HepG2 (cell line): ENCODE data around the gene ZNF567. TPM values are rescaled to one million over a fixed set of nuclear protein-coding genes. Genes with fewer than 3 reads are reported as not detected.
"Not testable (repeated sequence)": the region's sequence is repeated elsewhere in the genome, so short reads cannot be mapped to it uniquely, and the experiment has no call there.

Source experiments
- ATAC-seq: fragments of 200-7000 bp; cut with Tn5 transposase; 3 replicates; pipeline ENCODE4 v1.9.1; 2020; ENCODE audit warnings: mild to moderate bottlenecking, moderate library complexity
- BruUV-seq: library from RNA; stranded (reverse); fragments of 400-500 nt; replicated peaks from 2 replicates; lab custom pipeline; 2021; lab: Mats Ljungman, UMichigan
- CTCF ChIA-PET: fragments of 300-600 bp; formaldehyde crosslinking; extraction: SDS; loops from one replicate; lab custom pipeline; 2021; ENCODE audit warnings: low total read pairs, inconsistent platforms, low intra/inter-chr PET ratio; lab: Yijun Ruan, JAX
- POLR2A ChIA-PET: fragments of 350-600 bp; sonication (Branson Sonifier 250); formaldehyde crosslinking; loops from one replicate; lab custom pipeline; 2020; ENCODE audit warnings: antibody characterized with exemption, inconsistent platforms; lab: Yijun Ruan, JAX
- DNase-seq: peaks from one replicate; pipeline ENCODE4 v3.0.0-alpha.2; 2015; ENCODE audit warnings: low spot score
- FAIRE-seq: peaks from 3 replicates; lab custom pipeline; 2011; peaks lifted over from hg19 to GRCh38; lab: Jason Lieb, UNC
- H2AFZ ChIP-seq: one replicate; pipeline ENCODE4 v1.6.1; 2011; ENCODE audit warnings: low read length, inconsistent platforms
- H3K27ac ChIP-seq: fragments of 300-600 bp; 3 replicates; pipeline ENCODE4 v1.8.0; 2011; ENCODE audit warnings: mixed run types, mild to moderate bottlenecking, mixed read lengths, low read length, inconsistent platforms; ENCODE audit not compliant: insufficient read depth; ENCODE audit errors: extremely low read length
- H3K27me3 ChIP-seq, 2 experiments: fragments of 200-600 bp in 1 of 2; 2 replicates in 1 of 2; 3 replicates in 1 of 2; pipeline versions ENCODE4 v1.6.0 to v1.8.0; 2011; ENCODE audit warnings: low read length in 2 of 2, mild to moderate bottlenecking in 2 of 2, moderate library complexity in 2 of 2, inconsistent platforms in 1 of 2; ENCODE audit not compliant: insufficient read depth in 2 of 2, control insufficient read depth in 1 of 2
- H3K36me3 ChIP-seq, 2 experiments: fragments of 200-600 bp in 1 of 2; replicated peaks in 1 of 2; 2 replicates in 1 of 2; 3 replicates in 1 of 2; pipeline versions ENCODE4 v1.5.1 to v1.8.0; 2011; ENCODE audit warnings: low read length in 2 of 2, inconsistent platforms in 1 of 2; ENCODE audit not compliant: insufficient read depth in 2 of 2, control insufficient read depth in 1 of 2
- H3K4me1 ChIP-seq: 2 replicates; pipeline ENCODE4 v1.5.1; 2012; ENCODE audit warnings: low read length, inconsistent platforms; ENCODE audit not compliant: insufficient read depth
- H3K4me2 ChIP-seq: 2 replicates; pipeline ENCODE4 v1.6.0; 2011; ENCODE audit warnings: low read depth, low read length, inconsistent platforms
- H3K4me3 ChIP-seq, 3 experiments: fragments of 200-600 bp in 1 of 3; sonication (generic), shearing (Covaris generic) in 1 of 3; replicated peaks in 1 of 3; 2 replicates each; pipeline ENCODE4 v1.5.1; 2011 to 2016; ENCODE audit warnings: low read length in 3 of 3, inconsistent platforms in 2 of 3, low read depth in 2 of 3, mild to moderate bottlenecking in 2 of 3, control low read depth in 1 of 3, mixed read lengths in 1 of 3; ENCODE audit not compliant: insufficient read depth in 1 of 3
- H3K79me2 ChIP-seq: one replicate; pipeline ENCODE4 v1.6.1; 2011; ENCODE audit warnings: low read length, inconsistent platforms; ENCODE audit not compliant: insufficient read depth
- H3K9ac ChIP-seq: 2 replicates; pipeline ENCODE4 v1.6.0; 2011; ENCODE audit warnings: mild to moderate bottlenecking, low read depth, low read length, inconsistent platforms; ENCODE audit not compliant: insufficient read depth
- H3K9me3 ChIP-seq: 2 replicates; pipeline ENCODE4 v1.5.1; 2012; ENCODE audit warnings: mild to moderate bottlenecking, low read length
- H4K20me1 ChIP-seq: 2 replicates; pipeline ENCODE4 v1.6.0; 2011; ENCODE audit warnings: inconsistent platforms, mild to moderate bottlenecking, low read length, moderate library complexity; ENCODE audit not compliant: insufficient read depth
- KDM6A ChIP-seq: IDR thresholded peaks from 2 replicates; pipeline ENCODE4 v1.6.1; 2016; ENCODE audit warnings: low read depth
- REXO4 ChIP-seq: sonication (generic); formaldehyde crosslinking; IDR thresholded peaks from 2 replicates; pipeline ENCODE4 v1.8.0; 2022; ENCODE audit warnings: missing genetic modification reagents, mild to moderate bottlenecking, borderline replicate concordance
- ZNF17 ChIP-seq: sonication (generic); formaldehyde crosslinking; IDR thresholded peaks from 2 replicates; pipeline ENCODE4 v1.5.0; 2020; ENCODE audit warnings: mild to moderate bottlenecking, missing genetic modification reagents
- ZNF274 ChIP-seq: sonication (generic); formaldehyde crosslinking; IDR thresholded peaks from 2 replicates; pipeline ENCODE4 v1.5.1; 2020; ENCODE audit warnings: mild to moderate bottlenecking, missing genetic modification reagents
- ZNF674 ChIP-seq: sonication (generic); formaldehyde crosslinking; IDR thresholded peaks from 2 replicates; pipeline ENCODE4 v1.5.0; 2020; ENCODE audit warnings: low read depth, mild to moderate bottlenecking, missing genetic modification reagents
- ZNF75D ChIP-seq: sonication (generic); formaldehyde crosslinking; IDR thresholded peaks from 2 replicates; pipeline ENCODE4 v1.8.1; 2023; ENCODE audit warnings: missing genetic modification reagents, mild to moderate bottlenecking, borderline replicate concordance
- WGBS: methylation state at CpG from one replicate; pipeline ENCODE4 v1.1.6; 2017; ENCODE audit warnings: low lambda C conversion rate; 5-methylcytosine and 5-hydroxymethylcytosine counted together
- in situ Hi-C: cut with HindIII; loops from 2 replicates; pipeline ENCODE4 v1.10.0; 2017; ENCODE audit warnings: low pct_unique_long_range_greater_than_20kb; ENCODE audit not compliant: extremely low pct_ligation_motif_present
- intact Hi-C: fragments of 100-400 bp; cut with micrococcal nuclease; formaldehyde crosslinking; loops from one replicate; pipeline ENCODE4 v1.10.0; 2022; ENCODE audit not compliant: unreplicated experiment
- polyA plus RNA-seq, 8 experiments: library from polyadenylated mRNA; depleted of rRNA in 3 of 8; stranded (reverse) in 7 of 8; unstranded in 1 of 8; fragments of >200 nt; fragmentation: Illumina TruSeq in 4 of 8; extraction: Trizol in 4 of 8; gene quantifications; 2 replicates each; pipeline versions ENCODE4 v1.2.1 to v1.2.3, GENCODE V29; 2011 to 2016; ENCODE audit warnings: low read depth in 4 of 8, missing spikeins in 1 of 8, mixed read lengths in 1 of 8; ENCODE audit not compliant: insufficient read depth in 1 of 8
- total RNA-seq, 5 experiments: library from RNA; depleted of rRNA; stranded (reverse); fragments of >200 nt; fragmentation: Illumina TruSeq; extraction: Trizol; gene quantifications; 2 replicates each; pipeline ENCODE4 v1.2.3, GENCODE V29; 2016; ENCODE audit warnings: low read depth in 1 of 5

The ZNF567 gene
- total and polyA plus RNA-seq, 2 of the 13 experiments (the other 11 are each of a cell fraction or from before 2014, with no cell fraction given), result 3.1 to 6.8 TPM

DNA sequence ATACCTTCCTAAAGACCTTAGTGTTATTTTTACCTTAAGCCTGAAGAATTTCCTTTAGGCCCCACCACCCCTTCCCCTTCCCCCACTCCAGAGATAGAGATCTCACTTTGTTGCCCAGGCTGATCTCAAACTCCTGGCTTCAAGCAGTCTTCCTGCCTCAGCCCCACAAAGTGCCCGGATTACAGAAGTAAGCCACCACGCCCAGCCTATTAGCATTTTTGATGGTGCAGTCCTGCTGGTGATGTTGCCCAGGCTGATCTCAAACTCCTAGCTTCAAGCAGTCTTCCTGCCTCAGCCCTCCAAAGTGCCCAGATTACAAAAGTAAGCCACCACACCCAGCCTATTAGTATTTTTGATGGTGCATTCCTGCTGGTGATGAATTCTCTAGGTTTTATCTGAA lies 22.0 kb downstream of the ZNF567 start:
- POLR2A ChIA-PET, result no interaction called here
- TF ChIP-seq REXO4 (CRISPR knock-in tag) (no peak), ZNF674 (CRISPR knock-in tag) (no peak)
- TF ChIP-seq, all 625 proteins: peak for 0
- Histone ChIP-seq H3K9ac (no peak overlapping the region), H2AFZ (no peak overlapping the region), H4K20me1 (no peaks in the 10 kb centered on the region), H3K4me3 (no peak overlapping the region), H3K27me3 (no peaks in the 10 kb centered on the region), H3K9me3 (peaks cover 98% of the 10 kb centered on the region), H3K4me2 (no peak overlapping the region), H3K4me1 (no peaks in the 10 kb centered on the region), H3K36me3 (peaks cover 12 to 23% of the 10 kb centered on the region in 2 experiments; a peak in 4 of 5 replicates), H3K79me2 (peaks cover 2% of the 10 kb centered on the region), H3K27ac (no peak overlapping the region)
- intact Hi-C loops (no loop called here), in situ Hi-C loops (no loop called here)
- CTCF ChIA-PET, result no interaction called here
- ATAC-seq (no peak), DNase-seq (no peak), FAIRE-seq (no peak)
- no TSS peak for BruUV-seq
- WGBS, result 100% methylated on average over 2 of the region's 2 CpGs

DNA sequence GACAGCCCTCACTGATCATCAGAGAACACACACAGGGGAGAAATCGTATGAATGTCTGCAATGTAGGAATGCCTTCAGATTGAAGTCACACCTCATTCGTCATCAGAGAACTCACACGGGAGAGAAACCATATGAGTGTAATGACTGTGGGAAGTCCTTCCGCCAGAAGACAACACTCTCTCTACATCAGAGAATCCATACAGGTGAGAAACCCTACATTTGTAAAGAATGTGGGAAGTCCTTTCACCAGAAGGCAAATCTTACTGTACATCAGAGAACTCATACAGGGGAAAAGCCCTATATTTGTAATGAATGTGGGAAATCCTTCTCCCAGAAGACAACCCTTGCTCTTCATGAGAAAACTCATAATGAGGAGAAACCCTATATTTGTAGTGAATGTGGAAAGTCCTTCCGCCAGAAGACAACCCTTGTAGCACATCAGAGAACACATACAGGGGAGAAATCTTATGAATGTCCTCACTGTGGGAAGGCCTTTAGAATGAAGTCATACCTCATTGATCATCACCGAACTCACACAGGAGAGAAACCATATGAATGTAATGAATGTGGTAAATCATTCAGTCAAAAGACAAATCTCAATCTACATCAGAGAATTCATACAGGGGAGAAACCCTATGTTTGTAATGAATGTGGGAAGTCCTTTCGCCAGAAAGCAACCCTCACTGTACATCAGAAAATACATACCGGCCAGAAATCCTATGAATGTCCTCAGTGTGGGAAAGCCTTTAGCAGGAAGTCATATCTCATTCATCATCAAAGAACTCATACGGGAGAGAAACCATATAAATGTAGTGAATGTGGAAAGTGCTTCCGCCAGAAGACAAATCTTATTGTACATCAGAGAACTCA lies 32.5 kb downstream of the ZNF567 start:
- intact Hi-C loops (no loop called here), in situ Hi-C loops (no loop called here)
- DNase-seq (no peak), FAIRE-seq (no peak), ATAC-seq (no peak)
- BruUV-seq, result no TSS peak
- H3K4me3 ChIP-seq, result no peak overlapping the region
- no peak overlapping the region for H2AFZ ChIP-seq
- no peak overlapping the region for H3K9ac ChIP-seq
- ChIA-PET POLR2A (no interaction called here), CTCF (no interaction called here)
- H4K20me1 ChIP-seq, result no peaks in the 10 kb centered on the region
- no peak overlapping the region for H3K27ac ChIP-seq
- H3K79me2 ChIP-seq, result no peaks in the 10 kb centered on the region
- no peaks in the 10 kb centered on the region for H3K4me1 ChIP-seq
- H3K9me3 ChIP-seq, result peaks cover 89% of the 10 kb centered on the region
- H3K27me3 ChIP-seq, result no peaks in the 10 kb centered on the region
- 97% methylated on average over 10 of the region's 10 CpGs for WGBS
- peaks cover 7 to 41% of the 10 kb centered on the region in 2 experiments for H3K36me3 ChIP-seq
- H3K4me2 ChIP-seq, result no peak overlapping the region
- TF ChIP-seq ZNF17 (CRISPR knock-in tag), result no peak
- peak; percentile 100 for TF ChIP-seq ZNF274 (CRISPR knock-in tag)
- no peak for TF ChIP-seq KDM6A
- TF ChIP-seq ZNF75D (CRISPR knock-in tag), result peak; percentile 82; the same call in 1 of the 2 replicates

DNA sequence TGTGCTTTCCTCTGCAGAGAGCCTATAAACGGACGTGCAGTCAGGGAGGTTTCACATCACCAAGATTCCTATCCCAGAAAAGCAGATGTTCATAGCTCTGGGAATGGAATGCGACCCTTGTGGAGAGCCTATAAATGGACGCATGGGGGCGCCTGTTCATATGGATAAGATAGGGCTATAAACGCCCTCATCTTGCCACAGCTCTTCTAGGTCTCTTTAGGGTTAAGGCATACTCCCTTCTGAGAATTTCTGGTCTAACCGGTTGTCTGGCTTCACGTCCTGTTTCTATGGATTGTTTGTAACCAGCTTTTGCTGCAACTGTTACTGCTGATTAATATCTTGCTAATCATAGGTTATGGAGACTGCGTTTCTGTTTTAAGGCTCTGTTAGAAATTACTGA lies 48.8 kb downstream of the ZNF567 start:
- H3K4me1 ChIP-seq, H3K4me2 ChIP-seq, FAIRE-seq, H3K36me3 ChIP-seq, ATAC-seq, H3K4me3 ChIP-seq, BruUV-seq, intact Hi-C loops, H3K9ac ChIP-seq, H2AFZ ChIP-seq, DNase-seq, H4K20me1 ChIP-seq, H3K27ac ChIP-seq, POLR2A ChIA-PET, H3K27me3 ChIP-seq, H3K79me2 ChIP-seq, in situ Hi-C loops, CTCF ChIA-PET: not testable (repeated sequence)
- WGBS, result 90% methylated on average over 9 of the region's 9 CpGs
- H3K9me3 ChIP-seq, result peaks cover 95% of the 10 kb centered on the region
